Measurements from ENCODE around the gene TBC1D22A. TPM values are rescaled to one million over a fixed set of nuclear protein-coding genes. Genes with fewer than 3 reads are reported as not detected.

The TBC1D22A gene
- total RNA-seq, 4 donors from 2014 or later = 18.8 to 25.2 (median 23.1) TPM

DNA sequence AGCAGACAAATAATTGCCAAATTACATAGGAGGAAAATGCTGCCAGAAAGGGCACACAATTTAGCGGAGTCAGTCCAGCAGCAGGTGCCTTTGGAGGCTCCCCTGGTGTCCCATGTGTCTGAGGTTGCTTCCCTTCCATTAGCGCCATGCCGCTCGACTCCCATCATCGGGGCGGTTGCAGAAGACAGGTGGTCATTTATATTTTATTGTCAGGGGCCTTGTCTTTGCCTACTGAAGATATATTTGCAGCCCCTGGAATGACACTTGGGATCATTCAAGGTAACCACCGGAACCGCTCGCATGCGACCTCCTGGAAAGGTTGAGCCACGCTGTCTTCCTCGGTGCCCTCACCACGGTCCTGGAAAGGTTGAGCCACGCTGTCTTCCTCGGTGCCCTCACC, 298.3 kb downstream of the TBC1D22A start:
- TF ChIP-seq CTCF (IDR thresholded peaks at IDR 0.05 in 4 of 5, conservative IDR thresholded peaks at IDR 0.05 in 1 of 5) (no peak), POLR2A (IDR thresholded peaks at IDR 0.05) (no peak)
- Histone ChIP-seq H3K36me3 (no peaks in the 10 kb centered on the region), H3K9me3 (no peaks in the 10 kb centered on the region), H3K27ac (no peak overlapping the region), H3K4me1 (no peaks in the 10 kb centered on the region), H3K4me3 (no peak overlapping the region), H3K27me3 (no peaks in the 10 kb centered on the region)
- in situ Hi-C loops (cut with MboI; ENCODE audit: low sequenced_read_pairs in 4 of 4) (no loop called here), intact Hi-C loops (cut with DNase I; ENCODE audit: low total_unique reads) (no loop called here)
- DNase-seq (no peak), ATAC-seq (no peak)

DNA sequence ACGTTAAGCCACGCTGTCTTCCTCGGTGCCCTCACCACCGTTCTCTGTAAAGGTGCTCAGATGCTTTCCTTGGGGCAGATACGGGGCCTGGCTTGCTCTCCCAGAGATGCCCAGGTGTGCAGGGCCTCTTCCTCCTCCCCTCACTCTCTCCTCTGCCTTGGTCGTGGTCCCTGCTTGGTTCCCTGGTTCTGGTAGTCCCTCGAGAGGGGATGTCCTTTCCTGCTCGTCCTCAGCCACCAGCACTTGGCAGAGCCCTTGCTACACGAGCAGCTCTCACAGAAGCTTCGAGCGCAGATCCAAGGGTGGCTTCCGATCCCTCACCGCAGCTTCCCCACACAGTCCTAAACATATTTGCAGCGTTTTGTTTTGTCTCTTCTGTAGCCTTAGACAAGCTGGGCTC, 298.8 kb downstream of the TBC1D22A start:
- no peaks in the 10 kb centered on the region for H3K36me3 ChIP-seq
- no peaks in the 10 kb centered on the region for H3K4me1 ChIP-seq
- intact Hi-C loops (cut with DNase I; ENCODE audit: low total_unique reads) (no loop called here), in situ Hi-C loops (cut with MboI; ENCODE audit: low sequenced_read_pairs in 4 of 4) (no loop called here)
- no peak overlapping the region for H3K27ac ChIP-seq
- no peaks in the 10 kb centered on the region for H3K9me3 ChIP-seq
- DNase-seq (no peak), ATAC-seq (no peak)
- TF ChIP-seq CTCF (IDR thresholded peaks at IDR 0.05 in 4 of 5, conservative IDR thresholded peaks at IDR 0.05 in 1 of 5) (no peak), POLR2A (IDR thresholded peaks at IDR 0.05) (no peak)
- H3K27me3 ChIP-seq = no peaks in the 10 kb centered on the region
- no peak overlapping the region for H3K4me3 ChIP-seq

DNA sequence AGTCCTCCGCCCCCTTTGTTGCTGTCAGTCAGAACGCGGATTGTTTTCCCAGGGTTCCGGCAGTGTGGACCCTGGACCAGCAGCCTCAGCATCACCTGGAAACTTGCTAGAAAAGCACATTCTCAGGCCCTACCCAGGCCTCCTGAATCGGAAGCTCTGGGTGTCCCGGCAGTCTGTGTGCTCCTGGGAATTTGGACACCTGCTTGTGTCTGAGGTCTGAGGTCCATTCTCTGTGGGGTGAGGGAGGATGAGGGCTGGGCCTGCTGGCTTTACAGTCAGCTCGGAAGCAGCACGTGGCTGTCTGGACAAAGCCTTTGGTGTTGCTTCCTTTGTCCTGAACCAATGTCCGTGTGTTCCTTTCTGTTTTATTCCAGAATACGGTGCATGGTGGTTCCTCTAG, 299.7 kb downstream of the TBC1D22A start:
- DNase-seq (no peak), ATAC-seq (no peak)
- Histone ChIP-seq H3K27me3 (no peaks in the 10 kb centered on the region), H3K36me3 (no peaks in the 10 kb centered on the region), H3K4me1 (no peaks in the 10 kb centered on the region), H3K9me3 (no peaks in the 10 kb centered on the region), H3K27ac (no peak overlapping the region), H3K4me3 (no peak overlapping the region)
- in situ Hi-C loops (cut with MboI; ENCODE audit: low sequenced_read_pairs in 4 of 4) = no loop called here
- intact Hi-C loops (cut with DNase I; ENCODE audit: low total_unique reads) = no loop called here
- TF ChIP-seq CTCF (IDR thresholded peaks at IDR 0.05 in 4 of 5, conservative IDR thresholded peaks at IDR 0.05 in 1 of 5) (no peak), POLR2A (IDR thresholded peaks at IDR 0.05) (no peak)

GRCh38 chr22:47063071-47063509, 300.6 kb downstream of the TBC1D22A start:
- H3K4me3 ChIP-seq = no peak overlapping the region
- no peaks in the 10 kb centered on the region for H3K27me3 ChIP-seq
- TF ChIP-seq CTCF (IDR thresholded peaks at IDR 0.05 in 4 of 5, conservative IDR thresholded peaks at IDR 0.05 in 1 of 5) = no peak
- no peak for TF ChIP-seq POLR2A (IDR thresholded peaks at IDR 0.05)
- H3K4me1 ChIP-seq = no peaks in the 10 kb centered on the region
- H3K36me3 ChIP-seq = no peaks in the 10 kb centered on the region
- in situ Hi-C loops (cut with MboI; ENCODE audit: low sequenced_read_pairs in 4 of 4) = no loop called here
- no peak for ATAC-seq
- H3K9me3 ChIP-seq = no peaks in the 10 kb centered on the region
- intact Hi-C loops (cut with DNase I; ENCODE audit: low total_unique reads) = no loop called here
- no peak for DNase-seq
- H3K27ac ChIP-seq = no peak overlapping the region

DNA sequence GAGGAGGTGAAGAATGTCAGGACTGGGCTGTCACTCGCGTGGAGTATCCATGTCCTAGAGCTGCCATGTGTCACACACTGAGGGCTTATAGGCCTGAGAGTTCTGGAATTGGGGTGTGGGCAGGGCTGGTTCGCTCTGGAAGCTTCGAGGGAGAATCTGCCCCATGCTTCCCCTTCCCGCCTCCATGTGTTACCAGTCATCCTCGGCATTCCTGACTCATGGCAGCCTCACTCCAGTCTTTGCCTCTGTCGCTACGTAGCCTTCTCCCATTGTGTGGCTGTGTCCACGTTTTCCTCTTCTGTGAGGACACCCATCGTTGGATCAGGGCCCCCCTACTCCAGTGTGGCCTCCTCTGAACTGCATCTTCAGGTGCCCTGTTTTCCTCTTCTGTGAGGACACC, 301.2 kb downstream of the TBC1D22A start:
- DNase-seq = no peak
- TF ChIP-seq CTCF (IDR thresholded peaks at IDR 0.05 in 4 of 5, conservative IDR thresholded peaks at IDR 0.05 in 1 of 5) = no peak
- no peak for TF ChIP-seq POLR2A (IDR thresholded peaks at IDR 0.05)
- Histone ChIP-seq H3K36me3 (no peaks in the 10 kb centered on the region), H3K27ac (no peak overlapping the region), H3K9me3 (no peaks in the 10 kb centered on the region), H3K4me3 (no peak overlapping the region), H3K4me1 (no peaks in the 10 kb centered on the region), H3K27me3 (no peaks in the 10 kb centered on the region)
- in situ Hi-C loops (cut with MboI; ENCODE audit: low sequenced_read_pairs in 4 of 4) (no loop called here), intact Hi-C loops (cut with DNase I; ENCODE audit: low total_unique reads) (no loop called here)
- no peak for ATAC-seq

All from gastrocnemius medialis (tissue), 4 donors.